Left lung (tissue), 10 donors: ENCODE data around the gene OR51B4. TPM values are rescaled to one million over a fixed set of nuclear protein-coding genes. Genes with fewer than 3 reads are reported as not detected.
"Not testable (repeated sequence)": the region's sequence is repeated elsewhere in the genome, so short reads cannot be mapped to it uniquely, and the experiment has no call there.

Experiments
- ATAC-seq: fragments of 200-7000 bp; cut with Tn5 transposase; one replicate; pipeline ENCODE4 v1.9.1; 2020; ENCODE audit warnings: moderate library complexity
- DNase-seq, 4 donors: peaks; one replicate each; pipeline ENCODE4 v3.0.0-alpha.2; 2013 to 2020
- H3K27ac ChIP-seq, 2 donors: fragments of 200-600 bp; sonication (generic) in 1 of 2; one replicate each; pipeline versions ENCODE4 v1.5.0 to v1.8.0; 2020 to 2021
- H3K27me3 ChIP-seq, 2 donors: fragments of 200-600 bp; sonication (generic) in 1 of 2; one replicate each; pipeline versions ENCODE4 v1.5.0 to v1.8.0; 2020 to 2021
- H3K36me3 ChIP-seq, 2 donors: fragments of 200-600 bp; sonication (generic) in 1 of 2; one replicate each; pipeline versions ENCODE4 v1.5.0 to v1.8.0; 2020 to 2021
- H3K4me1 ChIP-seq, 2 donors: fragments of 200-600 bp; one replicate each; pipeline ENCODE4 v1.8.0; 2021
- H3K4me3 ChIP-seq, 2 donors: fragments of 200-600 bp; sonication (generic) in 1 of 2; one replicate each; pipeline versions ENCODE4 v1.5.0 to v1.8.0; 2020 to 2021; ENCODE audit warnings: mild to moderate bottlenecking in 1 of 2
- H3K9me3 ChIP-seq, 2 donors: fragments of 200-600 bp; sonication (generic) in 1 of 2; one replicate each; pipeline versions ENCODE4 v1.5.0 to v1.8.0; 2020 to 2021
- CTCF ChIP-seq, 2 donors: fragments of 200-600 bp; sonication (generic) in 1 of 2; IDR thresholded peaks; one replicate each; pipeline versions ENCODE4 v1.5.0 to v1.8.0; 2021; ENCODE audit warnings: antibody characterized with exemption in 2 of 2
- intact Hi-C, 2 donors: fragments of 100-400 bp; cut with DNase I; formaldehyde crosslinking; loops; one replicate each; pipeline versions ENCODE4 v1.11.2 to v1.14.2; 2022
- polyA plus RNA-seq, 6 donors: library from polyadenylated mRNA; unstranded; fragments of 120-200 nt; gene quantifications; one replicate each; pipeline ENCODE4 v1.2.1, GENCODE V29; 2013; ENCODE audit not compliant: insufficient read length in 6 of 6
- total RNA-seq, 2 donors: library from RNA; stranded (reverse); fragmentation: NEBNext Ultra II Directional; extraction: Animal tissue kit (Norgen Biotek cat#: 25700); gene quantifications; one replicate each; pipeline ENCODE4 v1.2.1, GENCODE V29; 2021
- donor health status: DM: no; HTN: yes; CAD: no.
- donor health status: DM: no; HTN: no; CAD: no.

The OR51B4 gene
- total and polyA plus RNA-seq, 8 donors, result 0.35 to 0.58 (median 0.53) TPM; not detected in 3

GRCh38 chr11:5324197-5324596, 22.5 kb upstream of the OR51B4 start, which contains the start of gene OR51B2:
Gene OR51B2, minus strand, starts transcription at chr11:5324297. Its CDS starts 0 bp downstream, at chr11:5324297.
- Histone ChIP-seq H3K27ac (no peak within 1 kb of the TSS), H3K27me3 (no peaks in the 10 kb centered on the region), H3K9me3 (no peaks in the 10 kb centered on the region), H3K4me3 (no peak within 1 kb of the TSS), H3K36me3 (no peaks in the 10 kb centered on the region), H3K4me1 (no peaks in the 10 kb centered on the region)
- no peak for TF ChIP-seq CTCF (IDR thresholded peaks at IDR 0.05)
- intact Hi-C loops, result no loop called here
- DNase-seq, result no peak
- ATAC-seq, result no peak

GRCh38 chr11:5317292-5317691, 15.5 kb upstream of the OR51B4 start:
- Histone ChIP-seq H3K36me3 (no peaks in the 10 kb centered on the region), H3K4me3 (no peak overlapping the region), H3K4me1 (no peaks in the 10 kb centered on the region), H3K27ac (no peak overlapping the region), H3K9me3 (peaks cover 0 to 1% of the 10 kb centered on the region in 2 donors), H3K27me3 (no peaks in the 10 kb centered on the region)
- DNase-seq, result no peak
- intact Hi-C loops, result no loop called here
- no peak for TF ChIP-seq CTCF (IDR thresholded peaks at IDR 0.05)
- ATAC-seq, result no peak

GRCh38 chr11:5313326-5314023, 11.7 kb upstream of the OR51B4 start:
- H3K27ac ChIP-seq, ATAC-seq, DNase-seq, H3K36me3 ChIP-seq, H3K9me3 ChIP-seq, H3K27me3 ChIP-seq, H3K4me3 ChIP-seq, intact Hi-C loops, H3K4me1 ChIP-seq: not testable (repeated sequence)

- H3K27me3 ChIP-seq, result no peaks in the 10 kb centered on the region
- peaks cover 0 to 1% of the 10 kb centered on the region in 2 donors for H3K9me3 ChIP-seq
- TF ChIP-seq CTCF (IDR thresholded peaks at IDR 0.05), result no peak
- intact Hi-C loops, result no loop called here
- no peak for ATAC-seq
- H3K36me3 ChIP-seq, result no peaks in the 10 kb centered on the region
- H3K4me1 ChIP-seq, result no peaks in the 10 kb centered on the region
- H3K27ac ChIP-seq, result no peak overlapping the region
- no peak for DNase-seq
- H3K4me3 ChIP-seq, result no peak overlapping the region
These were observed 8.7 kb upstream of the OR51B4 start for GRCh38 chr11:5310423-5310822.

- H3K4me1 ChIP-seq, result no peaks in the 10 kb centered on the region
- no peak for TF ChIP-seq CTCF (IDR thresholded peaks at IDR 0.05)
- no peak for DNase-seq
These were observed 5.7 kb upstream of the OR51B4 start for GRCh38 chr11:5307256-5308019.

More at GRCh38 chr11:5307256-5308019, 5.7 kb upstream of the OR51B4 start:
- no peaks in the 10 kb centered on the region for H3K27me3 ChIP-seq
- no peaks in the 10 kb centered on the region for H3K36me3 ChIP-seq
- no peak for ATAC-seq
- no peak overlapping the region for H3K27ac ChIP-seq
- no peaks in the 10 kb centered on the region for H3K9me3 ChIP-seq
- intact Hi-C loops, result no loop called here
- H3K4me3 ChIP-seq, result no peak overlapping the region
